HUDEP-2 (cell line): ENCODE data around the gene TTC34.
"Not testable (repeated sequence)": the region's sequence is repeated elsewhere in the genome, so short reads cannot be mapped to it uniquely, and the experiment has no call there.

Source experiments
- DNase-seq, 76 experiments: peaks; one replicate each; lab custom pipeline; 2025; ENCODE audit not compliant: unreplicated experiment in 76 of 76; lab: John Stamatoyannopoulos, UW

The TTC34 gene

GRCh38 chr1:2630498-2631135, 170.9 kb downstream of the TTC34 start:
- DNase-seq: no peak

- DNase-seq: no peak
Measured at GRCh38 chr1:2629627-2630497, 171.6 kb downstream of the TTC34 start.

GRCh38 chr1:2628933-2629626, 172.4 kb downstream of the TTC34 start:
- no peak for DNase-seq

- DNase-seq: no peak
Measured at GRCh38 chr1:2628191-2628932, 173.1 kb downstream of the TTC34 start.

- no peak for DNase-seq
Measured at GRCh38 chr1:2627746-2628145, 173.7 kb downstream of the TTC34 start.

GRCh38 chr1:2625748-2626147, 175.7 kb downstream of the TTC34 start:
- not testable (repeated sequence) for DNase-seq

GRCh38 chr1:2625311-2625710, 176.2 kb downstream of the TTC34 start:
- DNase-seq: no peak

GRCh38 chr1:2624735-2625300, 176.7 kb downstream of the TTC34 start:
- DNase-seq: no peak

GRCh38 chr1:2623571-2624337, 177.7 kb downstream of the TTC34 start:
- DNase-seq: no peak

- DNase-seq: no peak
Measured at GRCh38 chr1:2617971-2618470, 183.5 kb downstream of the TTC34 start.

GRCh38 chr1:2614145-2614544, 187.3 kb downstream of the TTC34 start:
- no peak for DNase-seq

GRCh38 chr1:2612591-2613365, 188.7 kb downstream of the TTC34 start:
- no peak for DNase-seq

- no peak for DNase-seq
Measured at GRCh38 chr1:2611621-2612437, 189.7 kb downstream of the TTC34 start.

GRCh38 chr1:2611031-2611501, 190.4 kb downstream of the TTC34 start:
- peak in 38 of 76 experiments; percentile 0 to 60 (median 23) for DNase-seq

GRCh38 chr1:2610036-2610959, 191.2 kb downstream of the TTC34 start:
- DNase-seq: no peak

- no peak for DNase-seq
Measured at GRCh38 chr1:2609319-2610035, 192.0 kb downstream of the TTC34 start.
